ENCODE data around the gene PROX2. TPM values are rescaled to one million over a fixed set of nuclear protein-coding genes. Genes with fewer than 3 reads are reported as not detected.

The PROX2 gene
- total RNA-seq, 4 donors from 2014 or later = not detected

- peak in 1 of 2 donors; percentile 22 for DNase-seq (ENCODE audit: low spot score in 2 of 2)
- Histone ChIP-seq H3K4me3 (peak overlapping the region; percentile 79 to 97 (median 84)), H3K4me1 (peaks cover 0 to 53% (median 38%) of the 10 kb centered on the region in 4 donors), H3K36me3 (peaks cover 0 to 4% (median 0%) of the 10 kb centered on the region in 3 donors), H3K27me3 (no peaks in the 10 kb centered on the region), H3K9me3 (no peaks in the 10 kb centered on the region), H3K27ac (peak overlapping the region; percentile 93 to 98 (median 94))
- TF ChIP-seq EP300 (IDR thresholded peaks at IDR 0.05) (no peak), CTCF (IDR thresholded peaks at IDR 0.05) (no peak), POLR2A (IDR thresholded peaks at IDR 0.05) (no peak)
- 1 to 2% methylated on average over 17 to 38 of the region's 49 CpGs for WGBS, 2 donors
These were observed 6.4 kb upstream of the PROX2 start for GRCh38 chr14:74882103-74882920.

GRCh38 chr14:74881431-74882102, 5.6 kb upstream of the PROX2 start, which contains the start of gene DLST:
TSS of gene DLST (plus strand) at chr14:74881916. CDS start at chr14:74881954, 38 bp downstream.
- 1% methylated on average over 37 to 47 of the region's 53 CpGs for WGBS, 2 donors
- TF ChIP-seq POLR2A (IDR thresholded peaks at IDR 0.05) (peak; percentile 63 to 79), EP300 (IDR thresholded peaks at IDR 0.05) (peak; percentile 80 to 94), CTCF (IDR thresholded peaks at IDR 0.05) (peak in 2 of 5 experiments; percentile 51 to 52)
- no peaks in the 10 kb centered on the region for H3K27me3 ChIP-seq

GRCh38 chr14:74879427-74880182, 3.7 kb upstream of the PROX2 start:
- 77 to 81% methylated on average over 3 of the region's 3 CpGs for WGBS, 2 donors

More at GRCh38 chr14:74881431-74882102, 5.6 kb upstream of the PROX2 start, which contains the start of gene DLST:
- Histone ChIP-seq H3K27ac (peak within 1 kb of the TSS; percentile 93 to 98 (median 94)), H3K4me3 (peak within 1 kb of the TSS; percentile 79 to 97 (median 84)), H3K9me3 (no peaks in the 10 kb centered on the region), H3K36me3 (no peaks in the 10 kb centered on the region), H3K4me1 (peaks cover 0 to 45% (median 37%) of the 10 kb centered on the region in 4 donors)
- peak; percentile 76 to 78 for DNase-seq (ENCODE audit: low spot score in 2 of 2)

GRCh38 chr14:74875204-74875603, 741 bp downstream of the PROX2 start:
- 88 to 91% methylated on average over 5 of the region's 5 CpGs for WGBS, 2 donors
- H3K9me3 ChIP-seq = no peaks in the 10 kb centered on the region
- DNase-seq (ENCODE audit: low spot score in 2 of 2) = no peak
- H3K4me1 ChIP-seq = no peaks in the 10 kb centered on the region
- TF ChIP-seq EP300 (IDR thresholded peaks at IDR 0.05) = no peak
- TF ChIP-seq CTCF (IDR thresholded peaks at IDR 0.05) = no peak
- no peak for TF ChIP-seq POLR2A (IDR thresholded peaks at IDR 0.05)
- no peaks in the 10 kb centered on the region for H3K27me3 ChIP-seq
- H3K27ac ChIP-seq = no peak overlapping the region
- no peaks in the 10 kb centered on the region for H3K36me3 ChIP-seq
- no peak overlapping the region for H3K4me3 ChIP-seq

More at GRCh38 chr14:74879427-74880182, 3.7 kb upstream of the PROX2 start:
- Histone ChIP-seq H3K27me3 (no peaks in the 10 kb centered on the region), H3K4me3 (no peak overlapping the region), H3K36me3 (no peaks in the 10 kb centered on the region), H3K4me1 (peaks cover 0 to 27% (median 22%) of the 10 kb centered on the region in 4 donors), H3K9me3 (no peaks in the 10 kb centered on the region), H3K27ac (no peak overlapping the region)
- no peak for TF ChIP-seq EP300 (IDR thresholded peaks at IDR 0.05)
- TF ChIP-seq POLR2A (IDR thresholded peaks at IDR 0.05) = no peak
- TF ChIP-seq CTCF (IDR thresholded peaks at IDR 0.05) = no peak
- no peak for DNase-seq (ENCODE audit: low spot score in 2 of 2)
